Panc1 (cell line): ENCODE data around the gene MINAR2. TPM values are rescaled to one million over a fixed set of nuclear protein-coding genes. Genes with fewer than 3 reads are reported as not detected.

Source experiments
- total RNA-seq: library from RNA; stranded (reverse); gene quantifications from one replicate; pipeline ENCODE4 v1.2.1, GENCODE V29; 2021; ENCODE audit not compliant: unreplicated experiment

Gene MINAR2
- total RNA-seq, 1 experiment from 2014 or later, result not detected

Other genes starting within 250 kb of the MINAR2 start
- not detected for gene CHSY3, start 156.4 kb downstream of the MINAR2 start, total RNA-seq